Breast epithelium (tissue), 3 donors: ENCODE results near the gene HTRA3.

Experiments used
- POLR2A ChIP-seq: fragments of 450-650 bp; IDR thresholded peaks from one replicate; pipeline ENCODE4 v1.6.1; 2016; ENCODE audit warnings: antibody characterized with exemption, mild to moderate bottlenecking, moderate library complexity
- POLR2AphosphoS5 ChIP-seq, 3 donors: sonication (generic); formaldehyde crosslinking; IDR thresholded peaks; one replicate each; pipeline ENCODE4 v1.6.1; 2017; ENCODE audit warnings: antibody characterized with exemption in 3 of 3
- TF ChIP-seq, protein P1 (sequence below), 3 donors: fragments of 450-650 bp; IDR thresholded peaks; one replicate each; pipeline ENCODE4 v1.5.1; 2016 to 2017; ENCODE audit warnings: antibody characterized with exemption in 3 of 3, mild to moderate bottlenecking in 3 of 3, moderate library complexity in 3 of 3

DNA sequence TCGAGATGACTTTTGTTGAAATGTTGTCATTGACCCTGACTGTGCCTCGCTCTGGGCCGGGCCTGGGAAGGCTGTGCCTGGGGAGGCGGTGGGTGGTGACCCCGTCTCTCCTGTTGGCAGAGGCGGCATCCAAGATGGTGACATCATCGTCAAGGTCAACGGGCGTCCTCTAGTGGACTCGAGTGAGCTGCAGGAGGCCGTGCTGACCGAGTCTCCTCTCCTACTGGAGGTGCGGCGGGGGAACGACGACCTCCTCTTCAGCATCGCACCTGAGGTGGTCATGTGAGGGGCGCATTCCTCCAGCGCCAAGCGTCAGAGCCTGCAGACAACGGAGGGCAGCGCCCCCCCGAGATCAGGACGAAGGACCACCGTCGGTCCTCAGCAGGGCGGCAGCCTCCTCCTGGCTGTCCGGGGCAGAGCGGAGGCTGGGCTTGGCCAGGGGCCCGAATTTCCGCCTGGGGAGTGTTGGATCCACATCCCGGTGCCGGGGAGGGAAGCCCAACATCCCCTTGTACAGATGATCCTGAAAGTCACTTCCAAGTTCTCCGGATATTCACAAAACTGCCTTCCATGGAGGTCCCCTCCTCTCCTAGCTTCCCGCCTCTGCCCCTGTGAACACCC is 36.4 kb downstream of the HTRA3 start:
- TF ChIP-seq POLR2AphosphoS5 (IDR thresholded peaks at IDR 0.05) (no peak), POLR2A (no peak)
- TF ChIP-seq, protein P1, sequence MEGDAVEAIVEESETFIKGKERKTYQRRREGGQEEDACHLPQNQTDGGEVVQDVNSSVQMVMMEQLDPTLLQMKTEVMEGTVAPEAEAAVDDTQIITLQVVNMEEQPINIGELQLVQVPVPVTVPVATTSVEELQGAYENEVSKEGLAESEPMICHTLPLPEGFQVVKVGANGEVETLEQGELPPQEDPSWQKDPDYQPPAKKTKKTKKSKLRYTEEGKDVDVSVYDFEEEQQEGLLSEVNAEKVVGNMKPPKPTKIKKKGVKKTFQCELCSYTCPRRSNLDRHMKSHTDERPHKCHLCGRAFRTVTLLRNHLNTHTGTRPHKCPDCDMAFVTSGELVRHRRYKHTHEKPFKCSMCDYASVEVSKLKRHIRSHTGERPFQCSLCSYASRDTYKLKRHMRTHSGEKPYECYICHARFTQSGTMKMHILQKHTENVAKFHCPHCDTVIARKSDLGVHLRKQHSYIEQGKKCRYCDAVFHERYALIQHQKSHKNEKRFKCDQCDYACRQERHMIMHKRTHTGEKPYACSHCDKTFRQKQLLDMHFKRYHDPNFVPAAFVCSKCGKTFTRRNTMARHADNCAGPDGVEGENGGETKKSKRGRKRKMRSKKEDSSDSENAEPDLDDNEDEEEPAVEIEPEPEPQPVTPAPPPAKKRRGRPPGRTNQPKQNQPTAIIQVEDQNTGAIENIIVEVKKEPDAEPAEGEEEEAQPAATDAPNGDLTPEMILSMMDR (IDR thresholded peaks at IDR 0.05), result no peak
